Naive thymus-derived CD4-positive, alpha-beta T cell (primary cell): Measurements from ENCODE around the gene SLC6A13. TPM values are rescaled to one million over a fixed set of nuclear protein-coding genes. Genes with fewer than 3 reads are reported as not detected.

Experiments used
- ATAC-seq: fragments of 150-1000 bp; cut with Tn5 transposase; 2 replicates; pipeline ENCODE4 v1.10.0; 2021; ENCODE audit warnings: mild to moderate bottlenecking, moderate library complexity
- CTCF ChIA-PET: fragments of 350-600 bp; sonication (Branson Sonifier 250); formaldehyde crosslinking; loops from one replicate; lab custom pipeline; 2021; ENCODE audit warnings: antibody characterized with exemption; lab: Charles Lee
- POLR2A ChIA-PET: fragments of 350-600 bp; sonication (Branson Sonifier 250); formaldehyde crosslinking; loops from one replicate; lab custom pipeline; 2021; ENCODE audit warnings: antibody characterized with exemption, inconsistent platforms; lab: Charles Lee
- DNase-seq, 9 donors: peaks; one replicate each; pipeline versions ENCODE4 v3.0.0 to v3.0.0-alpha.2; 2020 to 2022; ENCODE audit warnings: mixed read lengths in 1 of 9
- H3K27ac ChIP-seq: one replicate; pipeline ENCODE4 v1.7.0; 2013; ENCODE audit warnings: mild to moderate bottlenecking, low read depth, low read length, moderate library complexity
- H3K27me3 ChIP-seq, 2 donors: one replicate each; pipeline ENCODE4 v1.7.0; 2013; ENCODE audit warnings: low read length in 2 of 2, mild to moderate bottlenecking in 2 of 2, moderate library complexity in 2 of 2; ENCODE audit not compliant: control insufficient read depth in 2 of 2, insufficient read depth in 2 of 2
- H3K36me3 ChIP-seq, 3 experiments: 1 replicate in 2 of 3; 2 replicates in 1 of 3; pipeline ENCODE4 v1.7.0; 2013; ENCODE audit warnings: low read length in 3 of 3, mild to moderate bottlenecking in 3 of 3, moderate library complexity in 1 of 3; ENCODE audit not compliant: insufficient read depth in 3 of 3, control insufficient read depth in 2 of 3
- H3K4me1 ChIP-seq, 2 donors: one replicate each; pipeline ENCODE4 v1.7.0; 2013; ENCODE audit warnings: low read length in 2 of 2, mild to moderate bottlenecking in 2 of 2, moderate library complexity in 1 of 2; ENCODE audit not compliant: control insufficient read depth in 2 of 2, insufficient read depth in 2 of 2
- H3K4me3 ChIP-seq: 2 replicates; pipeline ENCODE4 v1.7.0; 2013; ENCODE audit warnings: mild to moderate bottlenecking, low read length
- H3K9me3 ChIP-seq, 3 experiments: 1 replicate in 2 of 3; 2 replicates in 1 of 3; pipeline ENCODE4 v1.7.0; 2013; ENCODE audit warnings: low read length in 3 of 3; ENCODE audit not compliant: control insufficient read depth in 2 of 3
- H3K27ac Mint-ChIP-seq, 9 donors: one replicate each; pipeline ENCODE4 v1.8.0; 2020 to 2022; ENCODE audit warnings: mixed read lengths in 9 of 9, mild to moderate bottlenecking in 8 of 9, moderate library complexity in 5 of 9, inconsistent platforms in 2 of 9
- H3K27me3 Mint-ChIP-seq, 5 donors: one replicate each; pipeline ENCODE4 v1.8.0; 2021 to 2022; ENCODE audit warnings: mixed read lengths in 5 of 5, mild to moderate bottlenecking in 1 of 5
- H3K36me3 Mint-ChIP-seq, 5 donors: one replicate each; pipeline ENCODE4 v1.8.0; 2020 to 2022; ENCODE audit warnings: mixed read lengths in 5 of 5, mild to moderate bottlenecking in 3 of 5, inconsistent platforms in 1 of 5
- H3K4me1 Mint-ChIP-seq, 7 donors: one replicate each; pipeline ENCODE4 v1.8.0; 2020 to 2022; ENCODE audit warnings: mixed read lengths in 7 of 7, mild to moderate bottlenecking in 3 of 7, inconsistent platforms in 1 of 7
- H3K4me3 Mint-ChIP-seq, 10 donors: one replicate each; pipeline ENCODE4 v1.8.0; 2020 to 2022; ENCODE audit warnings: mild to moderate bottlenecking in 10 of 10, mixed read lengths in 10 of 10, moderate library complexity in 6 of 10, inconsistent platforms in 2 of 10
- H3K9me3 Mint-ChIP-seq, 11 donors: one replicate each; pipeline ENCODE4 v1.8.0; 2020 to 2022; ENCODE audit warnings: mixed read lengths in 11 of 11, mild to moderate bottlenecking in 4 of 11, inconsistent platforms in 1 of 11, moderate library complexity in 1 of 11
- intact Hi-C, 2 donors: fragments of 100-400 bp; cut with micrococcal nuclease; formaldehyde crosslinking; loops; one replicate each; pipeline ENCODE4 v1.15.1; 2023
- polyA plus RNA-seq, 2 donors: library from polyadenylated mRNA; unstranded; fragments of 300-500 nt; fragmentation: Illumina TruSeq; gene quantifications; one replicate each; pipeline ENCODE4 v1.2.3, GENCODE V29; 2021
- total RNA-seq, 6 experiments: library from RNA in 5 of 6; stranded (reverse) in 5 of 6; gene quantifications; 1 replicate in 5 of 6; 2 replicates in 1 of 6; pipeline ENCODE4 v1.2.3 and lab custom pipeline; 2021 to 2026

Gene SLC6A13
- total and polyA plus RNA-seq, 7 experiments from 2014 or later, result 0.61 to 1.5 (median 0.74) TPM; not detected in 3

- H3K27me3 Mint-ChIP-seq, result peaks cover 4 to 30% (median 13%) of the 10 kb centered on the region in 5 donors
- intact Hi-C loops, result no loop called here
- H3K9me3 ChIP-seq, result no peaks in the 10 kb centered on the region
- peaks cover 0 to 14% (median 8%) of the 10 kb centered on the region in 7 donors for H3K4me1 Mint-ChIP-seq
- ChIA-PET POLR2A (no interaction called here), CTCF (no interaction called here)
- no peaks in the 10 kb centered on the region for H3K36me3 ChIP-seq
- H3K27ac Mint-ChIP-seq, result no peak overlapping the region
- H3K27me3 ChIP-seq, result peaks cover 0 to 4% of the 10 kb centered on the region in 2 donors
- no peak overlapping the region for H3K27ac ChIP-seq
- ATAC-seq, result no peak
- DNase-seq, result no peak
- H3K36me3 Mint-ChIP-seq, result no peaks in the 10 kb centered on the region
- H3K9me3 Mint-ChIP-seq, result peaks cover 0 to 1% (median 0%) of the 10 kb centered on the region in 11 donors
- no peak overlapping the region for H3K4me3 ChIP-seq
- H3K4me1 ChIP-seq, result no peaks in the 10 kb centered on the region
- peak overlapping the region in 1 of 10 donors; percentile 3 for H3K4me3 Mint-ChIP-seq
Measured at GRCh38 chr12:184811-185575, 77.6 kb downstream of the SLC6A13 start.

GRCh38 chr12:182381-182892 lies 80.2 kb downstream of the SLC6A13 start:
- H3K9me3 Mint-ChIP-seq, result peaks cover 0 to 1% (median 0%) of the 10 kb centered on the region in 11 donors
- CTCF ChIA-PET, result no interaction called here
- Histone ChIP-seq H3K27ac (no peak overlapping the region), H3K9me3 (no peaks in the 10 kb centered on the region), H3K27me3 (no peaks in the 10 kb centered on the region), H3K4me3 (no peak overlapping the region), H3K36me3 (no peaks in the 10 kb centered on the region), H3K4me1 (no peaks in the 10 kb centered on the region)
- H3K4me3 Mint-ChIP-seq, result no peak overlapping the region
- POLR2A ChIA-PET, result no interaction called here
- peaks cover 0 to 12% (median 6%) of the 10 kb centered on the region in 7 donors for H3K4me1 Mint-ChIP-seq
- DNase-seq (no peak), ATAC-seq (no peak)
- peaks cover 6 to 34% (median 19%) of the 10 kb centered on the region in 5 donors for H3K27me3 Mint-ChIP-seq
- H3K27ac Mint-ChIP-seq, result peak overlapping the region in 2 of 9 donors; percentile 28 to 48
- no peaks in the 10 kb centered on the region for H3K36me3 Mint-ChIP-seq
- intact Hi-C loops, result no loop called here

GRCh38 chr12:181921-182320 lies 80.7 kb downstream of the SLC6A13 start:
- H3K27ac ChIP-seq, result no peak overlapping the region
- Mint-ChIP-seq H3K4me1 (peaks cover 0 to 12% (median 6%) of the 10 kb centered on the region in 7 donors), H3K36me3 (no peaks in the 10 kb centered on the region), H3K27ac (no peak overlapping the region), H3K4me3 (no peak overlapping the region), H3K27me3 (peaks cover 6 to 34% (median 19%) of the 10 kb centered on the region in 5 donors), H3K9me3 (no peaks in the 10 kb centered on the region)
- H3K9me3 ChIP-seq, result no peaks in the 10 kb centered on the region
- intact Hi-C loops, result no loop called here
- no peak for ATAC-seq
- H3K4me3 ChIP-seq, result no peak overlapping the region
- ChIA-PET POLR2A (no interaction called here), CTCF (no interaction called here)
- no peaks in the 10 kb centered on the region for H3K4me1 ChIP-seq
- H3K27me3 ChIP-seq, result no peaks in the 10 kb centered on the region
- no peaks in the 10 kb centered on the region for H3K36me3 ChIP-seq
- DNase-seq, result no peak

- H3K4me3 Mint-ChIP-seq, result no peak overlapping the region
- Histone ChIP-seq H3K36me3 (no peaks in the 10 kb centered on the region), H3K4me1 (no peaks in the 10 kb centered on the region), H3K9me3 (no peaks in the 10 kb centered on the region), H3K27ac (no peak overlapping the region), H3K27me3 (no peaks in the 10 kb centered on the region), H3K4me3 (no peak overlapping the region)
- peaks cover 0 to 15% (median 6%) of the 10 kb centered on the region in 7 donors for H3K4me1 Mint-ChIP-seq
- DNase-seq (no peak), ATAC-seq (peak; percentile 88)
- H3K36me3 Mint-ChIP-seq, result no peaks in the 10 kb centered on the region
- ChIA-PET CTCF (no interaction called here), POLR2A (no interaction called here)
- H3K27ac Mint-ChIP-seq, result no peak overlapping the region
- H3K27me3 Mint-ChIP-seq, result peaks cover 6 to 31% (median 16%) of the 10 kb centered on the region in 5 donors
- intact Hi-C loops, result no loop called here
- no peaks in the 10 kb centered on the region for H3K9me3 Mint-ChIP-seq
Measured at GRCh38 chr12:180445-180844, 82.2 kb downstream of the SLC6A13 start.

- Histone ChIP-seq H3K4me3 (no peak overlapping the region), H3K36me3 (no peaks in the 10 kb centered on the region), H3K27ac (no peak overlapping the region), H3K4me1 (no peaks in the 10 kb centered on the region), H3K27me3 (no peaks in the 10 kb centered on the region), H3K9me3 (no peaks in the 10 kb centered on the region)
- intact Hi-C loops, result no loop called here
- DNase-seq, result no peak
- no peaks in the 10 kb centered on the region for H3K36me3 Mint-ChIP-seq
- no peak overlapping the region for H3K27ac Mint-ChIP-seq
- ATAC-seq, result no peak
- peaks cover 6 to 30% (median 16%) of the 10 kb centered on the region in 5 donors for H3K27me3 Mint-ChIP-seq
- POLR2A ChIA-PET, result no interaction called here
- CTCF ChIA-PET, result no interaction called here
- H3K4me1 Mint-ChIP-seq, result peaks cover 0 to 12% (median 6%) of the 10 kb centered on the region in 7 donors
- no peak overlapping the region for H3K4me3 Mint-ChIP-seq
- no peaks in the 10 kb centered on the region for H3K9me3 Mint-ChIP-seq
Measured at GRCh38 chr12:179885-180284, 82.8 kb downstream of the SLC6A13 start.

GRCh38 chr12:179131-179884 lies 83.3 kb downstream of the SLC6A13 start:
- intact Hi-C loops, result no loop called here
- Histone ChIP-seq H3K27ac (no peak overlapping the region), H3K27me3 (no peaks in the 10 kb centered on the region), H3K4me1 (no peaks in the 10 kb centered on the region), H3K4me3 (no peak overlapping the region), H3K36me3 (no peaks in the 10 kb centered on the region), H3K9me3 (no peaks in the 10 kb centered on the region)
- Mint-ChIP-seq H3K27me3 (peaks cover 4 to 28% (median 15%) of the 10 kb centered on the region in 5 donors), H3K36me3 (no peaks in the 10 kb centered on the region), H3K27ac (no peak overlapping the region), H3K4me1 (peaks cover 0 to 10% (median 6%) of the 10 kb centered on the region in 7 donors), H3K4me3 (no peak overlapping the region), H3K9me3 (no peaks in the 10 kb centered on the region)
- no peak for DNase-seq
- no peak for ATAC-seq
- POLR2A ChIA-PET, result no interaction called here
- CTCF ChIA-PET, result no interaction called here
